Natural killer cell (primary cell): ENCODE results near the gene OLR1. TPM values are rescaled to one million over a fixed set of nuclear protein-coding genes. Genes with fewer than 3 reads are reported as not detected.
"Not testable (repeated sequence)": the region's sequence is repeated elsewhere in the genome, so short reads cannot be mapped to it uniquely, and the experiment has no call there.

Source experiments
- ATAC-seq, 3 donors: fragments of 150-1000 bp in 2 of 3; fragments of 200-7000 bp in 1 of 3; cut with Tn5 transposase; 1 replicate in 1 of 3; 2 replicates in 2 of 3; pipeline ENCODE4 v1.10.0; 2021; ENCODE audit warnings: mild to moderate bottlenecking in 2 of 3, moderate library complexity in 2 of 3
- DNase-seq, 2 donors: peaks; one replicate each; pipeline versions ENCODE4 v3.0.0 to v3.0.0-alpha.2; 2013 to 2021; ENCODE audit warnings: mixed read lengths in 1 of 2
- H3K27ac ChIP-seq: one replicate; pipeline ENCODE4 v1.5.1; 2013; ENCODE audit warnings: mild to moderate bottlenecking, low read length
- H3K27me3 ChIP-seq: one replicate; pipeline ENCODE4 v1.6.1; 2013; ENCODE audit warnings: low read length; ENCODE audit not compliant: control insufficient read depth, insufficient read depth
- H3K36me3 ChIP-seq: one replicate; pipeline ENCODE4 v1.6.1; 2013; ENCODE audit warnings: low read length; ENCODE audit not compliant: control insufficient read depth, insufficient read depth
- H3K4me1 ChIP-seq: one replicate; pipeline ENCODE4 v1.6.1; 2013; ENCODE audit warnings: low read length; ENCODE audit not compliant: control insufficient read depth, insufficient read depth
- H3K4me3 ChIP-seq: one replicate; pipeline ENCODE4 v1.5.1; 2013; ENCODE audit warnings: low read length
- H3K9me3 ChIP-seq: one replicate; pipeline ENCODE4 v1.6.1; 2013; ENCODE audit warnings: low read length; ENCODE audit not compliant: control insufficient read depth, insufficient read depth
- H3K27ac Mint-ChIP-seq, 2 donors: one replicate each; pipeline ENCODE4 v1.8.0; 2022; ENCODE audit warnings: mild to moderate bottlenecking in 2 of 2, mixed read lengths in 2 of 2, moderate library complexity in 1 of 2
- H3K27me3 Mint-ChIP-seq, 2 donors: one replicate each; pipeline ENCODE4 v1.8.0; 2022; ENCODE audit warnings: low read depth in 2 of 2, mixed read lengths in 2 of 2
- H3K36me3 Mint-ChIP-seq: one replicate; pipeline ENCODE4 v1.8.0; 2022; ENCODE audit warnings: mixed read lengths
- H3K4me1 Mint-ChIP-seq, 2 donors: one replicate each; pipeline ENCODE4 v1.8.0; 2022; ENCODE audit warnings: mixed read lengths in 2 of 2
- H3K4me3 Mint-ChIP-seq: one replicate; pipeline ENCODE4 v1.8.0; 2022; ENCODE audit warnings: mild to moderate bottlenecking, moderate library complexity, mixed read lengths
- H3K9me3 Mint-ChIP-seq, 2 donors: one replicate each; pipeline ENCODE4 v1.8.0; 2022; ENCODE audit warnings: mixed read lengths in 2 of 2
- WGBS: methylation state at CpG from one replicate; pipeline ENCODE4 v1.1.7; 2013; ENCODE audit warnings: missing lambda C conversion rate; ENCODE audit not compliant: insufficient coverage; 5-methylcytosine and 5-hydroxymethylcytosine counted together
- intact Hi-C: fragments of 100-400 bp; cut with micrococcal nuclease; formaldehyde crosslinking; loops from one replicate; pipeline ENCODE4 v1.14.2; 2022
- total RNA-seq, 4 donors: library from RNA; stranded (reverse); fragments of 120-200 nt in 1 of 4; gene quantifications; one replicate each; pipeline versions ENCODE4 v1.2.3 to v1.2.4, GENCODE V29; 2013 to 2022
- TF ChIP-seq, protein P1 (sequence below): fragments of 200-600 bp; IDR thresholded peaks from one replicate; pipeline ENCODE4 v1.8.0; 2022; ENCODE audit warnings: antibody characterized with exemption

The OLR1 gene
- total RNA-seq, 3 donors from 2014 or later (not counting 1 experiment from before 2014, with no cell fraction given): 2.3 to 3.1 TPM; not detected in 1

DNA sequence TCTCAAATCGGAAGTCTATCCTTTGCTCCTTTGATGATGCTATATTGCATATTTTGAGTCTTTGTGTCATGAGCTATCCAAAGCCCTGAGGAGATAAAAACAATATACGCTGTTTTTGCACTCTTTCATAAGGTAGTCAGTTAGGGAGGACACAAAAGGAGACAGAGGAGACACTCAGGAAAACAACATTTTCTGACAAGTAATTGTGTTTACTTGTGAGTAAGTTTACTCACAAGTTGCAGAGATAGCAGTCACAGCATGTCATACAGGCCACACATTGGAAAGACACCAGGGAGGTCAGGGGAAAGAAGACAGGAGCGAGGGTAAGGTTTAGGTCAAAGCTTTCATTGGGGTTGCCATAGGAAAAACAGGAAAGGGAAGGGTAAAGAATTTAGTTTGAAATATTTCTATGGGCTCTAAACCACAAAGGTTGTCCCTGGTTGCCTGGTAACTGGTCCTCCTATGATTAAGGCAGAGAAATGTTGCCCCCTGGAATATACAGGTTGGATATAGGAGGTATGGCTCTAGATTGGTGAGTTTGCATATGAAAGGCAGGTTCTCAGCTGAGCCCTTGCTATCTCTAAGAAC, 33.4 kb upstream of the OLR1 start:
- WGBS: 96% methylated on average over 3 of the region's 3 CpGs
- DNase-seq (no peak), ATAC-seq (no peak)
- Histone ChIP-seq H3K4me1 (no peaks in the 10 kb centered on the region), H3K36me3 (no peaks in the 10 kb centered on the region), H3K9me3 (no peaks in the 10 kb centered on the region), H3K27ac (no peak overlapping the region), H3K27me3 (no peaks in the 10 kb centered on the region), H3K4me3 (no peak overlapping the region)
- no peak overlapping the region for H3K4me3 Mint-ChIP-seq
- intact Hi-C loops: no loop called here
- H3K4me1 Mint-ChIP-seq: peaks cover 0 to 4% of the 10 kb centered on the region in 2 donors
- no peak overlapping the region for H3K27ac Mint-ChIP-seq
- no peaks in the 10 kb centered on the region for H3K36me3 Mint-ChIP-seq
- H3K27me3 Mint-ChIP-seq: peaks cover 5 to 21% of the 10 kb centered on the region in 2 donors
- no peaks in the 10 kb centered on the region for H3K9me3 Mint-ChIP-seq
- TF ChIP-seq, protein P1, sequence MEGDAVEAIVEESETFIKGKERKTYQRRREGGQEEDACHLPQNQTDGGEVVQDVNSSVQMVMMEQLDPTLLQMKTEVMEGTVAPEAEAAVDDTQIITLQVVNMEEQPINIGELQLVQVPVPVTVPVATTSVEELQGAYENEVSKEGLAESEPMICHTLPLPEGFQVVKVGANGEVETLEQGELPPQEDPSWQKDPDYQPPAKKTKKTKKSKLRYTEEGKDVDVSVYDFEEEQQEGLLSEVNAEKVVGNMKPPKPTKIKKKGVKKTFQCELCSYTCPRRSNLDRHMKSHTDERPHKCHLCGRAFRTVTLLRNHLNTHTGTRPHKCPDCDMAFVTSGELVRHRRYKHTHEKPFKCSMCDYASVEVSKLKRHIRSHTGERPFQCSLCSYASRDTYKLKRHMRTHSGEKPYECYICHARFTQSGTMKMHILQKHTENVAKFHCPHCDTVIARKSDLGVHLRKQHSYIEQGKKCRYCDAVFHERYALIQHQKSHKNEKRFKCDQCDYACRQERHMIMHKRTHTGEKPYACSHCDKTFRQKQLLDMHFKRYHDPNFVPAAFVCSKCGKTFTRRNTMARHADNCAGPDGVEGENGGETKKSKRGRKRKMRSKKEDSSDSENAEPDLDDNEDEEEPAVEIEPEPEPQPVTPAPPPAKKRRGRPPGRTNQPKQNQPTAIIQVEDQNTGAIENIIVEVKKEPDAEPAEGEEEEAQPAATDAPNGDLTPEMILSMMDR: no peak

DNA sequence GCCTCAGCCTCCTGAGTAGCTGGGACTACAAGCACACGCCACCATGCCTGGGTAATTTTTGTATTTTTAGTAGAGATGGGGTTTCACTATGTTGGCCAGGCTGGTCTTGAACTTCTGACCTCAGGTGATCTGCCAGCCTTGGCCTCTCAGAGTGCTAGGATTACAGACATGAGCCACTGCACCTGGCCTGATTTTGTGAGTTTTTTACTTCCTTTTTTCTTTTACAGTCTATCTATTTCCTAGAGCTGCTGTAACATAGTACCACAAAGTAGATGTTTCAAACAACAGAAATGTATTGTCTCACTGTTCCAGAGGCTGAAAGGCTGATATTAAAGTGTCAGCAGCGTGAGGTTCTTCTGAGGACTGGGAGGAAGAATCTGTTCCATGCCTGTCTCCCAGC, 32.6 kb upstream of the OLR1 start:
- H3K4me3 Mint-ChIP-seq, intact Hi-C loops, ATAC-seq, H3K27me3 ChIP-seq, H3K27ac Mint-ChIP-seq, H3K27ac ChIP-seq, H3K4me1 Mint-ChIP-seq, DNase-seq, H3K36me3 Mint-ChIP-seq, H3K9me3 ChIP-seq, H3K9me3 Mint-ChIP-seq, H3K36me3 ChIP-seq, H3K4me1 ChIP-seq, H3K4me3 ChIP-seq: not testable (repeated sequence)
- peaks cover 5 to 21% of the 10 kb centered on the region in 2 donors for H3K27me3 Mint-ChIP-seq
- 86% methylated on average over 1 of the region's 2 CpGs for WGBS

- peak; percentile 88 to 90 (median 88) for ATAC-seq
- H3K36me3 ChIP-seq: no peaks in the 10 kb centered on the region
- TF ChIP-seq, protein P1: no peak
These were observed 25.9 kb upstream of the OLR1 start for GRCh38 chr12:10197879-10198278.

GRCh38 chr12:10196210-10196609, 24.3 kb upstream of the OLR1 start:
- Histone ChIP-seq H3K9me3 (no peaks in the 10 kb centered on the region), H3K27me3 (no peaks in the 10 kb centered on the region), H3K4me3 (no peak overlapping the region), H3K27ac (no peak overlapping the region), H3K4me1 (peaks cover 31% of the 10 kb centered on the region), H3K36me3 (no peaks in the 10 kb centered on the region)
- Mint-ChIP-seq H3K27me3 (peaks cover under 1 to 14% of the 10 kb centered on the region in 2 donors), H3K9me3 (no peaks in the 10 kb centered on the region), H3K4me1 (peaks cover 28 to 37% of the 10 kb centered on the region in 2 donors), H3K4me3 (peak overlapping the region; percentile 64), H3K27ac (peak overlapping the region; percentile 67 to 83), H3K36me3 (no peaks in the 10 kb centered on the region)
- intact Hi-C loops: loop anchor here (2.0 kb wide), 1 partner anchor 17 kb away; the partner anchor contains the start of gene GABARAPL1
- ATAC-seq (peak; percentile 72 to 84 (median 82)), DNase-seq (peak; percentile 22)
- 6% methylated on average over 8 of the region's 10 CpGs for WGBS
- TF ChIP-seq, protein P1: no peak

More at GRCh38 chr12:10197879-10198278, 25.9 kb upstream of the OLR1 start:
- WGBS: 49% methylated on average over 5 of the region's 5 CpGs
- H3K27ac Mint-ChIP-seq: peak overlapping the region; percentile 67 to 83
- H3K36me3 Mint-ChIP-seq: no peaks in the 10 kb centered on the region
- H3K4me3 ChIP-seq: no peak overlapping the region
- H3K4me1 ChIP-seq: peaks cover 31% of the 10 kb centered on the region
- no peaks in the 10 kb centered on the region for H3K9me3 ChIP-seq
- intact Hi-C loops: loop anchor here (2.0 kb wide), 1 partner anchor 15 kb away; the partner anchor contains the start of gene GABARAPL1
- DNase-seq: peak in 1 of 2 donors; percentile 27
- no peaks in the 10 kb centered on the region for H3K9me3 Mint-ChIP-seq
- H3K27ac ChIP-seq: no peak overlapping the region
- peak overlapping the region; percentile 68 for H3K4me3 Mint-ChIP-seq
- H3K4me1 Mint-ChIP-seq: peaks cover 28 to 37% of the 10 kb centered on the region in 2 donors
- H3K27me3 Mint-ChIP-seq: peaks cover 7 to 10% of the 10 kb centered on the region in 2 donors
- no peaks in the 10 kb centered on the region for H3K27me3 ChIP-seq
